HEK293 (cell line): ENCODE data around the gene TLCD3A.

Source experiments
- CTCF ChIA-PET: fragments of 350-600 bp; formaldehyde crosslinking; extraction: SDS; loops from one replicate; lab custom pipeline; 2021; ENCODE audit warnings: antibody characterized with exemption; lab: Yijun Ruan, JAX
- POLR2A ChIA-PET: fragments of 300-600 bp; formaldehyde crosslinking; extraction: SDS; loops from one replicate; lab custom pipeline; 2020; ENCODE audit warnings: antibody characterized with exemption, inconsistent platforms; lab: Yijun Ruan, JAX
- H3K27ac ChIP-seq: fragments of 200-500 bp; sonication (Bioruptor generic); 2 replicates; pipeline ENCODE4 v1.5.1; 2014; ENCODE audit warnings: low read depth, low read length, control low read depth, inconsistent platforms; ENCODE audit errors: extremely low read depth
- H3K36me3 ChIP-seq, 2 experiments: fragments of 200-500 bp in 1 of 2; sonication (Bioruptor generic) in 1 of 2; 1 replicate in 1 of 2; 2 replicates in 1 of 2; pipeline ENCODE4 v1.5.1; 2014 to 2017; ENCODE audit warnings: inconsistent platforms in 2 of 2, low read length in 2 of 2; ENCODE audit not compliant: control insufficient read depth in 2 of 2, insufficient read depth in 1 of 2
- H3K4me1 ChIP-seq: fragments of 200-500 bp; sonication (Bioruptor generic); 2 replicates; pipeline ENCODE4 v1.5.1; 2014; ENCODE audit warnings: mild to moderate bottlenecking, low read length, inconsistent platforms; ENCODE audit not compliant: control insufficient read depth, insufficient read depth
- H3K4me3 ChIP-seq: 2 replicates; pipeline ENCODE4 v1.5.1; 2011; ENCODE audit warnings: low read depth, mild to moderate bottlenecking, control low read depth, low read length, moderate library complexity
- H3K9me3 ChIP-seq: fragments of 200-500 bp; sonication (Bioruptor generic); 2 replicates; pipeline ENCODE4 v1.5.1; 2014; ENCODE audit warnings: low read depth, low read length, inconsistent platforms; ENCODE audit not compliant: control insufficient read depth, insufficient read depth
- BCL11A ChIP-seq: fragments of 450-650 bp; formaldehyde crosslinking; IDR thresholded peaks from 2 replicates; pipeline ENCODE4 v1.5.1; 2016; ENCODE audit warnings: low read depth, missing biosample characterization, missing genetic modification characterization
- BCL11B ChIP-seq: fragments of 450-650 bp; formaldehyde crosslinking; IDR thresholded peaks from 2 replicates; pipeline ENCODE4 v1.5.1; 2016; ENCODE audit warnings: low read depth, missing biosample characterization, missing genetic modification characterization
- FEZF1 ChIP-seq: fragments of 450-650 bp; formaldehyde crosslinking; IDR thresholded peaks from 2 replicates; pipeline ENCODE4 v1.5.1; 2016; ENCODE audit warnings: missing biosample characterization, missing genetic modification characterization
- GLIS1 ChIP-seq: fragments of 450-650 bp; formaldehyde crosslinking; IDR thresholded peaks from 2 replicates; pipeline ENCODE4 v1.5.1; 2016; ENCODE audit warnings: missing biosample characterization, missing genetic modification characterization
- GLIS2 ChIP-seq: fragments of 450-650 bp; formaldehyde crosslinking; IDR thresholded peaks from 2 replicates; pipeline ENCODE4 v1.5.1; 2016; ENCODE audit warnings: missing biosample characterization, missing genetic modification characterization
- KLF1 ChIP-seq: fragments of 450-650 bp; formaldehyde crosslinking; IDR thresholded peaks from 2 replicates; pipeline ENCODE4 v1.5.1; 2016; ENCODE audit warnings: missing biosample characterization, missing genetic modification characterization
- KLF17 ChIP-seq: fragments of 450-650 bp; formaldehyde crosslinking; IDR thresholded peaks from 2 replicates; pipeline ENCODE4 v1.5.1; 2016; ENCODE audit warnings: missing biosample characterization, missing genetic modification characterization
- SCRT1 ChIP-seq: fragments of 450-650 bp; formaldehyde crosslinking; IDR thresholded peaks from 2 replicates; pipeline ENCODE4 v1.5.1; 2016; ENCODE audit warnings: missing biosample characterization, missing genetic modification characterization, borderline replicate concordance
- SCRT2 ChIP-seq: fragments of 450-650 bp; formaldehyde crosslinking; IDR thresholded peaks from 2 replicates; pipeline ENCODE4 v1.5.1; 2016; ENCODE audit warnings: missing biosample characterization, missing genetic modification characterization
- TRIM28 ChIP-seq: IDR thresholded peaks from 2 replicates; pipeline ENCODE4 v1.6.1; 2011; ENCODE audit warnings: low read length, control low read depth, borderline replicate concordance
- ZBTB10 ChIP-seq: fragments of 450-650 bp; formaldehyde crosslinking; IDR thresholded peaks from 2 replicates; pipeline ENCODE4 v1.5.1; 2016; ENCODE audit warnings: missing biosample characterization, missing genetic modification characterization
- ZBTB11 ChIP-seq: fragments of 450-650 bp; formaldehyde crosslinking; conservative IDR thresholded peaks from 2 replicates; pipeline ENCODE4 v1.5.1; 2016; ENCODE audit warnings: low read depth, missing biosample characterization, missing genetic modification characterization
- ZNF140 ChIP-seq: fragments of 450-650 bp; formaldehyde crosslinking; IDR thresholded peaks from 2 replicates; pipeline ENCODE4 v1.5.1; 2016; ENCODE audit warnings: missing biosample characterization, missing genetic modification characterization
- ZNF169 ChIP-seq: fragments of 450-650 bp; formaldehyde crosslinking; IDR thresholded peaks from 2 replicates; pipeline ENCODE4 v1.5.1; 2016; ENCODE audit warnings: missing biosample characterization, missing genetic modification characterization
- ZNF311 ChIP-seq: fragments of 450-650 bp; formaldehyde crosslinking; IDR thresholded peaks from 2 replicates; pipeline ENCODE4 v1.5.1; 2017; ENCODE audit warnings: missing biosample characterization, missing genetic modification characterization, borderline replicate concordance
- ZNF341 ChIP-seq: fragments of 450-650 bp; formaldehyde crosslinking; IDR thresholded peaks from 2 replicates; pipeline ENCODE4; 2016; ENCODE audit warnings: low read depth, missing biosample characterization, missing genetic modification characterization
- ZNF426 ChIP-seq: fragments of 450-650 bp; formaldehyde crosslinking; IDR thresholded peaks from 2 replicates; pipeline ENCODE4 v1.5.1; 2017; ENCODE audit warnings: missing biosample characterization, missing genetic modification characterization, mild to moderate bottlenecking, inconsistent platforms, moderate library complexity
- ZNF571 ChIP-seq: fragments of 450-650 bp; formaldehyde crosslinking; IDR thresholded peaks from 2 replicates; pipeline ENCODE4 v1.5.0; 2017; ENCODE audit warnings: missing biosample characterization, missing genetic modification characterization
- ZNF600 ChIP-seq: fragments of 450-650 bp; formaldehyde crosslinking; IDR thresholded peaks from 2 replicates; pipeline ENCODE4 v1.5.1; 2016; ENCODE audit warnings: missing biosample characterization, missing genetic modification characterization
- ZNF610 ChIP-seq: fragments of 450-650 bp; formaldehyde crosslinking; IDR thresholded peaks from 2 replicates; pipeline ENCODE4 v1.5.1; 2016; ENCODE audit warnings: missing biosample characterization, missing genetic modification characterization, borderline replicate concordance
- ZNF629 ChIP-seq: fragments of 450-650 bp; formaldehyde crosslinking; IDR thresholded peaks from 2 replicates; pipeline ENCODE4 v1.5.1; 2017; ENCODE audit warnings: missing biosample characterization, missing genetic modification characterization
- ZNF664 ChIP-seq: fragments of 450-650 bp; formaldehyde crosslinking; IDR thresholded peaks from 2 replicates; pipeline ENCODE4 v1.5.1; 2016; ENCODE audit warnings: missing biosample characterization, missing genetic modification characterization
- ZNF791 ChIP-seq: fragments of 450-650 bp; formaldehyde crosslinking; IDR thresholded peaks from 2 replicates; pipeline ENCODE4 v1.5.1; 2016; ENCODE audit warnings: missing biosample characterization, missing genetic modification characterization
- ZSCAN4 ChIP-seq: fragments of 450-650 bp; formaldehyde crosslinking; IDR thresholded peaks from 2 replicates; pipeline ENCODE4 v1.5.1; 2017; ENCODE audit warnings: missing biosample characterization, missing genetic modification characterization
- ZXDB ChIP-seq: fragments of 450-650 bp; formaldehyde crosslinking; IDR thresholded peaks from 2 replicates; pipeline ENCODE4 v1.5.1; 2016; ENCODE audit warnings: missing biosample characterization, missing genetic modification characterization

TLCD3A gene

GRCh38 chr17:750431-751037, 18.1 kb downstream of the TLCD3A start:
- ChIA-PET CTCF (interaction anchor here (0.6 to 2.1 kb wide), 4 partner anchors 20 to 230 kb away, joined by 3 to 8 read pairs (median 4); no protein-coding TSS in a partner anchor), POLR2A (interaction anchor here (0.7 to 1.3 kb wide), 5 partner anchors 10 to 32 kb away, joined by 3 to 5 read pairs (median 3); partner anchors contain the start of genes GLOD4 and MRM3)
- Histone ChIP-seq H3K4me1 (peaks cover 3% of the 10 kb centered on the region; the same call in 1 of the 2 replicates), H3K27ac (no peak overlapping the region), H3K9me3 (no peaks in the 10 kb centered on the region), H3K4me3 (no peak overlapping the region), H3K36me3 (peaks cover 13 to 48% of the 10 kb centered on the region in 2 experiments)
- TF ChIP-seq SCRT2 (tag by site-specific recombination) (peak; percentile 54), ZSCAN4 (tag by site-specific recombination) (no peak), KLF1 (tag by site-specific recombination) (peak; percentile 85), SCRT1 (tag by site-specific recombination) (0 out of 2 replicates have a peak, but pooled peaks have one; percentile 28), ZNF791 (no peak), ZNF610 (tag by site-specific recombination) (0 out of 2 replicates have a peak, but pooled peaks have one; percentile 16), ZNF600 (tag by site-specific recombination) (peak; percentile 38), ZNF664 (peak; percentile 56; the same call in 1 of the 2 replicates), KLF17 (tag by site-specific recombination) (peak; percentile 64; the same call in 1 of the 2 replicates), GLIS1 (tag by site-specific recombination) (peak; percentile 98), GLIS2 (tag by site-specific recombination) (peak; percentile 37)

GRCh38 chr17:751269-752001, 19.0 kb downstream of the TLCD3A start:
- peak overlapping the region; percentile 90 for H3K27ac ChIP-seq
- CTCF ChIA-PET = interaction anchor here (0.6 to 2.1 kb wide), 4 partner anchors 21 to 230 kb away, joined by 3 to 8 read pairs (median 4); no protein-coding TSS in a partner anchor
- TF ChIP-seq ZBTB10 (tag by site-specific recombination) (peak; percentile 69), ZNF169 (tag by site-specific recombination) (no peak), BCL11B (tag by site-specific recombination) (no peak), ZNF140 (tag by site-specific recombination) (peak; percentile 67; the same call in 1 of the 2 replicates), ZNF791 (no peak), ZNF426 (no peak), BCL11A (tag by site-specific recombination) (no peak), ZNF311 (tag by site-specific recombination) (no peak), ZXDB (tag by site-specific recombination) (no peak), ZNF664 (no peak), ZNF571 (tag by site-specific recombination) (no peak), TRIM28 (no peak), ZNF629 (0 out of 2 replicates have a peak, but pooled peaks have one; percentile 26), ZNF341 (tag by site-specific recombination) (peak; percentile 36; the same call in 1 of the 2 replicates), FEZF1 (tag by site-specific recombination) (no peak), ZBTB11 (tag by site-specific recombination) (no peak)

More at GRCh38 chr17:751269-752001, 19.0 kb downstream of the TLCD3A start:
- Histone ChIP-seq H3K4me1 (peaks cover 3% of the 10 kb centered on the region; the same call in 1 of the 2 replicates), H3K9me3 (no peaks in the 10 kb centered on the region), H3K4me3 (peak overlapping the region; percentile 65), H3K36me3 (peaks cover 10 to 45% of the 10 kb centered on the region in 2 experiments; a peak in 2 of 3 replicates)
- POLR2A ChIA-PET = interaction anchor here (0.7 to 1.0 kb wide), 2 partner anchors 11 to 29 kb away, joined by 3 read pairs; no protein-coding TSS in a partner anchor
